HG02798 (cell line): ENCODE measurements around the gene STX8.
A peak's percentile ranks its signal among the peaks of the same experiment; 100 is the strongest.

Experiments used
- ATAC-seq: cut with Tn5 transposase; IDR thresholded peaks from one replicate; pipeline ENCODE4 v1.9.1; 2021; ENCODE audit warnings: mild to moderate bottlenecking; ENCODE audit not compliant: unreplicated experiment, poor library complexity

STX8 gene

GRCh38 chr17:9203771-9204425, 371.7 kb downstream of the STX8 start:
- ATAC-seq: no peak

DNA sequence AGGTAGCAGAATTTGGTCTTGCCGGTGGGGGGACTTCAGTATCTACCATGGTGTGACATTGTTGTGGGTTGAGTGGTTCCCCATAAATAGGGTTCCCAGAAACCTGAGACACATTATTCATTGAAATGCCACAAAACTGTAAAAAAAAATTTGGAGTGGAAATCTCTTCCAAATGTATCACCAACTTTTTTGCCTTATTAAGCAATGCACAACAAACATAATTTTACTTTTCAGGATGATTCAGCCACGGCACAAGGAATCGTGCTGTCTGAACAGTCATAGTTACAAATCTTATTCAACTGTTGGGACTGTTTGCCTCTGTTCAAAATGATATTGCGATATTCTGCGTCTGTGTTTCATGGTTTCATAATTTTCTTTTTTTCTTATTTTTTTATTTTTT, 373.1 kb downstream of the STX8 start:
- no peak for ATAC-seq

GRCh38 chr17:9200699-9201359, 374.8 kb downstream of the STX8 start:
- peak; percentile 73 for ATAC-seq
